ENCODE results near the gene MINK1. TPM values are rescaled to one million over a fixed set of nuclear protein-coding genes. Genes with fewer than 3 reads are reported as not detected.

The MINK1 gene
- total and polyA plus RNA-seq, 2 of the 13 experiments (the other 11 are each of a cell fraction or from before 2014, with no cell fraction given): 17.2 to 63.9 TPM

DNA sequence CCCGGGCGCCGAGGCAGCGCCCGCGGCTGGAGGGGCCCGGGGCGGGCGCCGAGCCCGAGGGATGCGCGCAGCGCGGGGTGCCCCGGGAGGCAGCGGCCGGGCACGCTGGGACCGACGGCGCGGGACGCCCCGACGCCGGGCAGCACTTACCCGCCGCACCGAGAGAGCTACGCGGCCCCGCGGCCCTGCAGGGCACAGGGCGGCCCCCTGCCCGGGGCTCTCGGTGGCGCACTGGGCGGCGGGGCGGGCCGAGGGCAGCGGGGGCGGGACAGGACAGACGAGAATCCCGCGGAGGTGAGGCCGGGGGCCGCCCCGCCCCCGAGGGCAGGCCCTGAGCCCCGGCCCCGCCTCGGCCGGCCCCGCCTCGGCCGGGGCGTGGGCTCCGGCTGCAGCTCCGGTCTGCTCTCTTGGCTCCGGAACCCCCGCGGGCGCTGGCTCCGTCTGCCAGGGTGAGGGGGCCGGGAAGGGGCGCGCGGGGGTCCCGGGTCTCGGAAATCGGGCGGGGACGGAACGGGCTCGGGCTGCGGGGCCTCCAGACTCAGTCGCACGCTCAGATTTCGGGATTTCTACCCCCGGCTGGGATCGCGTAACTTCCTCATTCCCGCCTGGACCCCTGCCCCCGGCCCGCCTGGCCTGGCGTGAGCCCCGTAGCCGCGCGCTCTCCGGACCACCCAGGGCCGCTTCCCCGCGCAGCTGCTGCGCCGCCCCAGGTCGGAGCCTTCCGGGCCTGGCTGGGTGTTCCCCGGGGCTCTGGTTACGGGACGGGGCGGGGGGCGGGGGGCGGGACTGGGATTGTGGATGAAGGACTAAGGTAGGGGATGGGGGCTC, 26.1 kb upstream of the MINK1 start, which contains the start of gene PLD2 (continued):
- TF ChIP-seq, protein P1, sequence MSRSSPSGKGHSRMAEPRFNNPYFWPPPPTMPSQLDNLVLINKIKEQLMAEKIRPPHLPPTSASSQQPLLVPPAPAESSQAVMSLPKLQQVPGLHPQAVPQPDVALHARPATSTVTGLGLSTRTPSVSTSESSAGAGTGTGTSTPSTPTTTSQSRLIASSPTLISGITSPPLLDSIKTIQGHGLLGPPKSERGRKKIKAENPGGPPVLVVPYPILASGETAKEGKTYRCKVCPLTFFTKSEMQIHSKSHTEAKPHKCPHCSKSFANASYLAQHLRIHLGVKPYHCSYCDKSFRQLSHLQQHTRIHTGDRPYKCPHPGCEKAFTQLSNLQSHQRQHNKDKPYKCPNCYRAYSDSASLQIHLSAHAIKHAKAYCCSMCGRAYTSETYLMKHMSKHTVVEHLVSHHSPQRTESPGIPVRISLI (CRISPR knock-in tag; IDR thresholded peaks at IDR 0.05; ENCODE audit: borderline replicate concordance): no peak
- TF ChIP-seq SRF (IDR thresholded peaks at IDR 0.05; ENCODE audit: low read depth, low read length) (no peak), MXD1 (CRISPR knock-in tag; IDR thresholded peaks at IDR 0.05) (no peak; the same call in 1 of the 2 replicates), GTF3A (CRISPR knock-in tag; conservative IDR thresholded peaks at IDR 0.05) (no peak), NFRKB (IDR thresholded peaks at IDR 0.05) (no peak), ZNF646 (CRISPR knock-in tag; IDR thresholded peaks at IDR 0.05) (no peak), SAFB2 (CRISPR knock-in tag; IDR thresholded peaks at IDR 0.05; ENCODE audit: borderline replicate concordance, low read depth) (no peak), KDM6A (CRISPR knock-in tag; IDR thresholded peaks at IDR 0.05; ENCODE audit: low read depth) (no peak), RAD21 (CRISPR knock-in tag; IDR thresholded peaks at IDR 0.05) (peak; percentile 55; the same call in 1 of the 2 replicates), ZFAT (CRISPR knock-in tag; conservative IDR thresholded peaks at IDR 0.05) (no peak), ZNF619 (CRISPR knock-in tag; IDR thresholded peaks at IDR 0.05) (no peak), ZNF547 (CRISPR knock-in tag; IDR thresholded peaks at IDR 0.05) (no peak), KAT8 (CRISPR knock-in tag; IDR thresholded peaks at IDR 0.05) (no peak), ZNF75D (CRISPR knock-in tag; IDR thresholded peaks at IDR 0.05; ENCODE audit: borderline replicate concordance) (no peak), SKI (IDR thresholded peaks at IDR 0.05; ENCODE audit: partially characterized antibody) (no peak)
- TF ChIP-seq, protein P2, sequence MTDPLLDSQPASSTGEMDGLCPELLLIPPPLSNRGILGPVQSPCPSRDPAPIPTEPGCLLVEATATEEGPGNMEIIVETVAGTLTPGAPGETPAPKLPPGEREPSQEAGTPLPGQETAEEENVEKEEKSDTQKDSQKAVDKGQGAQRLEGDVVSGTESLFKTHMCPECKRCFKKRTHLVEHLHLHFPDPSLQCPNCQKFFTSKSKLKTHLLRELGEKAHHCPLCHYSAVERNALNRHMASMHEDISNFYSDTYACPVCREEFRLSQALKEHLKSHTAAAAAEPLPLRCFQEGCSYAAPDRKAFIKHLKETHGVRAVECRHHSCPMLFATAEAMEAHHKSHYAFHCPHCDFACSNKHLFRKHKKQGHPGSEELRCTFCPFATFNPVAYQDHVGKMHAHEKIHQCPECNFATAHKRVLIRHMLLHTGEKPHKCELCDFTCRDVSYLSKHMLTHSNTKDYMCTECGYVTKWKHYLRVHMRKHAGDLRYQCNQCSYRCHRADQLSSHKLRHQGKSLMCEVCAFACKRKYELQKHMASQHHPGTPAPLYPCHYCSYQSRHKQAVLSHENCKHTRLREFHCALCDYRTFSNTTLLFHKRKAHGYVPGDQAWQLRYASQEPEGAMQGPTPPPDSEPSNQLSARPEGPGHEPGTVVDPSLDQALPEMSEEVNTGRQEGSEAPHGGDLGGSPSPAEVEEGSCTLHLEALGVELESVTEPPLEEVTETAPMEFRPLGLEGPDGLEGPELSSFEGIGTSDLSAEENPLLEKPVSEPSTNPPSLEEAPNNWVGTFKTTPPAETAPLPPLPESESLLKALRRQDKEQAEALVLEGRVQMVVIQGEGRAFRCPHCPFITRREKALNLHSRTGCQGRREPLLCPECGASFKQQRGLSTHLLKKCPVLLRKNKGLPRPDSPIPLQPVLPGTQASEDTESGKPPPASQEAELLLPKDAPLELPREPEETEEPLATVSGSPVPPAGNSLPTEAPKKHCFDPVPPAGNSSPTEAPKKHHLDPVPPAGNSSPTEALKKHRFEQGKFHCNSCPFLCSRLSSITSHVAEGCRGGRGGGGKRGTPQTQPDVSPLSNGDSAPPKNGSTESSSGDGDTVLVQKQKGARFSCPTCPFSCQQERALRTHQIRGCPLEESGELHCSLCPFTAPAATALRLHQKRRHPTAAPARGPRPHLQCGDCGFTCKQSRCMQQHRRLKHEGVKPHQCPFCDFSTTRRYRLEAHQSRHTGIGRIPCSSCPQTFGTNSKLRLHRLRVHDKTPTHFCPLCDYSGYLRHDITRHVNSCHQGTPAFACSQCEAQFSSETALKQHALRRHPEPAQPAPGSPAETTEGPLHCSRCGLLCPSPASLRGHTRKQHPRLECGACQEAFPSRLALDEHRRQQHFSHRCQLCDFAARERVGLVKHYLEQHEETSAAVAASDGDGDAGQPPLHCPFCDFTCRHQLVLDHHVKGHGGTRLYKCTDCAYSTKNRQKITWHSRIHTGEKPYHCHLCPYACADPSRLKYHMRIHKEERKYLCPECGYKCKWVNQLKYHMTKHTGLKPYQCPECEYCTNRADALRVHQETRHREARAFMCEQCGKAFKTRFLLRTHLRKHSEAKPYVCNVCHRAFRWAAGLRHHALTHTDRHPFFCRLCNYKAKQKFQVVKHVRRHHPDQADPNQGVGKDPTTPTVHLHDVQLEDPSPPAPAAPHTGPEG (CRISPR knock-in tag; IDR thresholded peaks at IDR 0.05): no peak
